ENCODE data around the gene SSC5D.

DNA sequence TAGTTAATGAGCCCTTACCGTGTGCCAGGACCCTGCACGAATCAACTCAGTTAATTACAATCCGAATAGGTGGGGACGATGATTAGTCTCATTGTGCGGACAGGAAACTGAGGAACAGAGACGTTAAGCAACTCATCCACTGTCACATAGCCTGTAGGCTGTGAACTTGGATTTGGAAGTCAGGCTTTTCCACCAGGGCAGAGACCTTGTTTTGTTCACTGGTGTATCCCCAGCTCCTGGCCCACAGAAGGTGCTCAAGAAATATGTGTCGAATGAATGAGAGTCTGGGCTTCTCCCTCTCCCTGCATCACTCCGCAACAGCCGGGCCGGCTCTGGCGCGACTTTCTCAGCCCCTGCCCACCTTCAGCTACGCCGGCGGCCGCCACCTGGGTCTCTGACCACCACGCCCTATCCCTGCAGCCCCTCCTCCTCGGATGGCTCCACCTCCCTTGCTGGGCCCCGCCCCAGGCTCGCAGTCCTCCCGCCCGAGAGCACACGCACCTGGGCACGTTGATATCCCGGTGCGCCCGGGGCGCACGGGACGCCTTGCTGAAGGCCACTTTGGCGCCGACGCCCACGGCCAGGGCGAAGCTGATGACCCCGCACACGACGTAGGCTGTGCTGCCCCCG, 46.4 kb upstream of the SSC5D start:
- TF ChIP-seq, protein P1, sequence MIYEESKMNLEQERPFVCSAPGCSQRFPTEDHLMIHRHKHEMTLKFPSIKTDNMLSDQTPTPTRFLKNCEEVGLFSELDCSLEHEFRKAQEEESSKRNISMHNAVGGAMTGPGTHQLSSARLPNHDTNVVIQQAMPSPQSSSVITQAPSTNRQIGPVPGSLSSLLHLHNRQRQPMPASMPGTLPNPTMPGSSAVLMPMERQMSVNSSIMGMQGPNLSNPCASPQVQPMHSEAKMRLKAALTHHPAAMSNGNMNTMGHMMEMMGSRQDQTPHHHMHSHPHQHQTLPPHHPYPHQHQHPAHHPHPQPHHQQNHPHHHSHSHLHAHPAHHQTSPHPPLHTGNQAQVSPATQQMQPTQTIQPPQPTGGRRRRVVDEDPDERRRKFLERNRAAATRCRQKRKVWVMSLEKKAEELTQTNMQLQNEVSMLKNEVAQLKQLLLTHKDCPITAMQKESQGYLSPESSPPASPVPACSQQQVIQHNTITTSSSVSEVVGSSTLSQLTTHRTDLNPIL (CRISPR knock-in tag; IDR thresholded peaks at IDR 0.05; ENCODE audit: low read depth): no peak
- TF ChIP-seq ZFP3 (CRISPR knock-in tag; IDR thresholded peaks at IDR 0.05): no peak
- no peak for TF ChIP-seq TCF4 (CRISPR knock-in tag; IDR thresholded peaks at IDR 0.05; ENCODE audit: borderline replicate concordance)
- no peak for TF ChIP-seq SNAI2 (CRISPR knock-in tag; IDR thresholded peaks at IDR 0.05)
- no peak for TF ChIP-seq ZNF70 (CRISPR knock-in tag; IDR thresholded peaks at IDR 0.05)
- TF ChIP-seq ISL1 (CRISPR knock-in tag; IDR thresholded peaks at IDR 0.05): no peak
- TF ChIP-seq, protein P2, sequence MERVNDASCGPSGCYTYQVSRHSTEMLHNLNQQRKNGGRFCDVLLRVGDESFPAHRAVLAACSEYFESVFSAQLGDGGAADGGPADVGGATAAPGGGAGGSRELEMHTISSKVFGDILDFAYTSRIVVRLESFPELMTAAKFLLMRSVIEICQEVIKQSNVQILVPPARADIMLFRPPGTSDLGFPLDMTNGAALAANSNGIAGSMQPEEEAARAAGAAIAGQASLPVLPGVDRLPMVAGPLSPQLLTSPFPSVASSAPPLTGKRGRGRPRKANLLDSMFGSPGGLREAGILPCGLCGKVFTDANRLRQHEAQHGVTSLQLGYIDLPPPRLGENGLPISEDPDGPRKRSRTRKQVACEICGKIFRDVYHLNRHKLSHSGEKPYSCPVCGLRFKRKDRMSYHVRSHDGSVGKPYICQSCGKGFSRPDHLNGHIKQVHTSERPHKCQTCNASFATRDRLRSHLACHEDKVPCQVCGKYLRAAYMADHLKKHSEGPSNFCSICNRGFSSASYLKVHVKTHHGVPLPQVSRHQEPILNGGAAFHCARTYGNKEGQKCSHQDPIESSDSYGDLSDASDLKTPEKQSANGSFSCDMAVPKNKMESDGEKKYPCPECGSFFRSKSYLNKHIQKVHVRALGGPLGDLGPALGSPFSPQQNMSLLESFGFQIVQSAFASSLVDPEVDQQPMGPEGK (CRISPR knock-in tag; IDR thresholded peaks at IDR 0.05; ENCODE audit: borderline replicate concordance): no peak
- TF ChIP-seq PPARA (CRISPR knock-in tag; IDR thresholded peaks at IDR 0.05; ENCODE audit: borderline replicate concordance): no peak
- no peak for TF ChIP-seq ARNTL (CRISPR knock-in tag; IDR thresholded peaks at IDR 0.05; ENCODE audit: borderline replicate concordance, low read depth)
- TF ChIP-seq, protein P3, sequence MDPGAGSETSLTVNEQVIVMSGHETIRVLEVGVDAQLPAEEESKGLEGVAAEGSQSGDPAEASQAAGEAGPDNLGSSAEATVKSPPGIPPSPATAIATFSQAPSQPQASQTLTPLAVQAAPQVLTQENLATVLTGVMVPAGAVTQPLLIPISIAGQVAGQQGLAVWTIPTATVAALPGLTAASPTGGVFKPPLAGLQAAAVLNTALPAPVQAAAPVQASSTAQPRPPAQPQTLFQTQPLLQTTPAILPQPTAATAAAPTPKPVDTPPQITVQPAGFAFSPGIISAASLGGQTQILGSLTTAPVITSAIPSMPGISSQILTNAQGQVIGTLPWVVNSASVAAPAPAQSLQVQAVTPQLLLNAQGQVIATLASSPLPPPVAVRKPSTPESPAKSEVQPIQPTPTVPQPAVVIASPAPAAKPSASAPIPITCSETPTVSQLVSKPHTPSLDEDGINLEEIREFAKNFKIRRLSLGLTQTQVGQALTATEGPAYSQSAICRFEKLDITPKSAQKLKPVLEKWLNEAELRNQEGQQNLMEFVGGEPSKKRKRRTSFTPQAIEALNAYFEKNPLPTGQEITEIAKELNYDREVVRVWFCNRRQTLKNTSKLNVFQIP (CRISPR knock-in tag; IDR thresholded peaks at IDR 0.05; ENCODE audit: borderline replicate concordance, low read depth): no peak
- no peak for TF ChIP-seq ZFP30 (CRISPR knock-in tag; IDR thresholded peaks at IDR 0.05)
- no peak for TF ChIP-seq RARB (CRISPR knock-in tag; IDR thresholded peaks at IDR 0.05)
- no peak for TF ChIP-seq ESRRG (CRISPR knock-in tag; IDR thresholded peaks at IDR 0.05)

Measured in SK-N-SH treated with all-trans-retinoic acid at 6 μM for 48 hours (cell line).